Upper lobe of left lung (tissue), 4 donors: ENCODE results near the gene EVL.

Source experiments
- CTCF ChIP-seq, 6 experiments: fragments of 450-650 bp in 4 of 6; fragments of 200-600 bp in 2 of 6; sonication (generic) in 2 of 6; IDR thresholded peaks; one replicate each; pipeline ENCODE4 v1.5.1; 2016 to 2019; ENCODE audit warnings: antibody characterized with exemption in 6 of 6
- POLR2A ChIP-seq, 4 donors: fragments of 450-650 bp; IDR thresholded peaks; one replicate each; pipeline ENCODE4 v1.5.1; 2016 to 2017; ENCODE audit warnings: antibody characterized with exemption in 4 of 4, mild to moderate bottlenecking in 2 of 4

GRCh38 chr14:100165376-100165775 is 100.2 kb downstream of the EVL start:
- TF ChIP-seq POLR2A (IDR thresholded peaks at IDR 0.05): no peak
- peak in 3 of 6 experiments; percentile 22 to 43 (median 33) for TF ChIP-seq CTCF (IDR thresholded peaks at IDR 0.05)
